Heart right ventricle (tissue), 16 donors: ENCODE measurements around the gene OBP2B. TPM values are rescaled to one million over a fixed set of nuclear protein-coding genes. Genes with fewer than 3 reads are reported as not detected.

Experiments
- ATAC-seq, 8 donors: fragments of 200-7000 bp; cut with Tn5 transposase; one replicate each; pipeline ENCODE4 v1.9.1; 2020; ENCODE audit warnings: mild to moderate bottlenecking in 8 of 8, moderate library complexity in 8 of 8, moderate number of reproducible peaks in 1 of 8
- DNase-seq, 2 donors: peaks; one replicate each; pipeline ENCODE4 v3.0.0-alpha.2; 2020
- H3K27ac ChIP-seq, 10 donors: fragments of 200-600 bp; sonication (generic) in 2 of 10; one replicate each; pipeline versions ENCODE4 v1.5.0 to v1.8.0; 2020 to 2022; ENCODE audit warnings: mild to moderate bottlenecking in 3 of 10
- H3K27me3 ChIP-seq, 7 donors: fragments of 200-600 bp; one replicate each; pipeline ENCODE4 v1.8.0; 2021 to 2022; ENCODE audit warnings: mild to moderate bottlenecking in 2 of 7
- H3K36me3 ChIP-seq, 9 donors: fragments of 200-600 bp; sonication (generic) in 1 of 9; one replicate each; pipeline versions ENCODE4 v1.5.0 to v1.8.0; 2020 to 2022; ENCODE audit warnings: mild to moderate bottlenecking in 2 of 9
- H3K4me1 ChIP-seq, 9 donors: fragments of 200-600 bp; sonication (generic) in 1 of 9; one replicate each; pipeline versions ENCODE4 v1.5.0 to v1.8.0; 2020 to 2022; ENCODE audit warnings: mild to moderate bottlenecking in 4 of 9
- H3K4me3 ChIP-seq, 10 donors: fragments of 200-600 bp; sonication (generic) in 2 of 10; one replicate each; pipeline versions ENCODE4 v1.5.0 to v1.8.0; 2020 to 2022; ENCODE audit warnings: mild to moderate bottlenecking in 7 of 10, moderate library complexity in 2 of 10
- H3K9me3 ChIP-seq, 11 donors: fragments of 200-600 bp in 10 of 11; sonication (generic) in 2 of 11; one replicate each; pipeline versions ENCODE4 v1.5.0 to v1.8.0; 2013 to 2022; ENCODE audit warnings: mild to moderate bottlenecking in 2 of 11, control low read depth in 1 of 11, moderate library complexity in 1 of 11
- CTCF ChIP-seq, 9 donors: fragments of 200-600 bp; sonication (generic) in 2 of 9; IDR thresholded peaks; one replicate each; pipeline versions ENCODE4 v1.5.0 to v1.8.0; 2021 to 2022; ENCODE audit warnings: antibody characterized with exemption in 9 of 9, mild to moderate bottlenecking in 5 of 9, moderate library complexity in 1 of 9
- WGBS, 2 donors: extraction: QIAGEN DNeasy Blood & Tissue Kit; methylation state at CpG; one replicate each; pipeline ENCODE4 v1.1.7; 2013; ENCODE audit warnings: inconsistent platforms in 1 of 2; 5-methylcytosine and 5-hydroxymethylcytosine counted together
- intact Hi-C, 10 donors: fragments of 100-400 bp; cut with DNase I; formaldehyde crosslinking; loops; one replicate each; pipeline versions ENCODE4 v1.11.1 to v1.14.2; 2022
- polyA plus RNA-seq, 2 donors: library from polyadenylated mRNA; stranded (reverse); fragments of 200-250 nt; gene quantifications; one replicate each; pipeline ENCODE4 v1.2.3, GENCODE V29; 2013
- total RNA-seq, 10 donors: library from RNA; stranded (reverse); fragmentation: NEBNext Ultra II Directional in 3 of 10; extraction: Animal tissue kit (Norgen Biotek cat#: 25700) in 3 of 10; gene quantifications; one replicate each; pipeline versions ENCODE4 v1.2.1 to v1.2.4, GENCODE V29; 2021 to 2023
- donor health status: Arrhythmogenic right ventricular cardiomyopathy.
- donor health status: ischemic (EF 13 %, LVEDD 7.1; RV severe dilation, severe dysfunction).
- donor health status: healthy with polysubstance abuse.
- donor health status: DM: no; HTN: yes; CAD: no.
- donor health status: DM: no; HTN: no; CAD: no.
- donor health status: ischemic (EF 25% LVEDD 6.9; RV normal size, moderate dysfunction).
- donor health status: ischemic (EF 25% LVEDD 5.7; RV mildly dilated, moderate dysfunction).
- donor health status: healthy.
- donor health status: DM: yes; HTN: yes; CAD: no.
- donor health status: Ischemic cardiomyopathy.
- donor health status: ischemic (EF 35%, LVEDD 5.7; RV mildly dilated, moderate dysfunction).
- donor health status: nonischemic (EF 11% LVEDD 7.7; RV severe dilation, severe dysfunction).
- donor health status: DM: yes; HTN: yes; CAD: no.
- donor health status: PGD.
- donor health status: ischemic (EF 29% LVEDD 5.4; RV normal size, mild dysfunction).
- donor health status: nonischemic (EF 23%, LVEDD 6.1; RV moderate dilation, normal function).

OBP2B gene
- total and polyA plus RNA-seq, 12 donors: 0.75 TPM; not detected in 11

DNA sequence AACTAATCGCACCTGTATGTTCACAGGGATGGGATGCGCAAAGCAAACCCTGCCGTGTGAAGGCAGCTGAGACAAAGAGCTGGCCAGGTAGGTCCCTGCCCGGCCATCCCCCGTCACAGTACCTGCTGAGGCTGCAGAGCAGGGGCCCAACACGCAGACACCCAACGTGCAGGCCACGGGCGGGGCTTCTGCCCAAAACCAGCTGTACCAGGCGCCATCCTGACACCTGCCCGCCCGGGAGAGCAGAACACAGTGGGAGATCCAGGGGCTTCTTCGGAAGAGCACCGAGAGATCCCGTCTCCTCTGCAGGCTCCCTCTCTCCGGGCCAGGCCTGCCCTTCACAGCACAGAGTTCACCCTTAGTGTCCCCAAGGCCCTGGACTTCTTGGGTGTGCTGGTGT, 37.5 kb upstream of the OBP2B start:
- Histone ChIP-seq H3K4me1 (peaks cover 0 to 4% (median 0%) of the 10 kb centered on the region in 9 donors), H3K9me3 (no peaks in the 10 kb centered on the region), H3K27ac (no peak overlapping the region), H3K4me3 (no peak overlapping the region), H3K27me3 (peaks cover 0 to 29% (median 0%) of the 10 kb centered on the region in 7 donors), H3K36me3 (no peaks in the 10 kb centered on the region)
- no peak for DNase-seq
- 84 to 85% methylated on average over 16 of the region's 16 CpGs for WGBS, 2 donors
- no peak for TF ChIP-seq CTCF (IDR thresholded peaks at IDR 0.05)
- ATAC-seq: peak in 1 of 8 donors; percentile 13
- intact Hi-C loops: no loop called here

DNA sequence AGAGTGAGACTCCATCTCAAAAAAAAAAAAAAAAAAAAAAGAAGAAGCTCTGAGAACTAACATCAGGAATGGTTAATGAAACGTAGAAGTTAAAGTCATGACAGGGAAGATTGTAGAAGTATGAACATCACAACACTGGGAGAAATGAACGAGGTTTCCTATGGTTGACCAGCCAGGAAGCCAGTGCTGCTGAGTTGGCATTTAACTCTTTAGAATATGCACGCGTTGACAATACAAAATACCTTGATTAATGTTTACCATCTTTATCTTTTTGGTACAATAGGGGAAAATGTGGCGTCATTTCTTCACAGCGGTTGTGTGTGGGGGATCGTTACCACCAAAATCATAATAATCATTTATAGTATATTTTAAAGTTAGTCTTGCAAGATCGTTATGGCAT, 33.9 kb upstream of the OBP2B start:
- 78 to 79% methylated on average over 8 of the region's 8 CpGs for WGBS, 2 donors
- H3K4me1 ChIP-seq: peaks cover 9 to 19% (median 17%) of the 10 kb centered on the region in 9 donors
- no peak for ATAC-seq

GRCh38 chr9:133242241-133242640, 33.2 kb upstream of the OBP2B start:
- no peak overlapping the region for H3K27ac ChIP-seq
- WGBS, 2 donors: 81% methylated on average over 14 of the region's 14 CpGs
- H3K9me3 ChIP-seq: no peaks in the 10 kb centered on the region
- intact Hi-C loops: no loop called here
- no peaks in the 10 kb centered on the region for H3K36me3 ChIP-seq
- ATAC-seq (no peak), DNase-seq (no peak)
- no peak for TF ChIP-seq CTCF (IDR thresholded peaks at IDR 0.05)
- H3K4me3 ChIP-seq: no peak overlapping the region
- H3K4me1 ChIP-seq: peaks cover 12 to 25% (median 19%) of the 10 kb centered on the region in 9 donors
- peaks cover 0 to 23% (median 0%) of the 10 kb centered on the region in 7 donors for H3K27me3 ChIP-seq

More for the DNA sequence above, 33.9 kb upstream of the OBP2B start:
- Histone ChIP-seq H3K27me3 (peaks cover 0 to 26% (median 0%) of the 10 kb centered on the region in 7 donors), H3K27ac (no peak overlapping the region), H3K9me3 (no peaks in the 10 kb centered on the region), H3K36me3 (no peaks in the 10 kb centered on the region), H3K4me3 (no peak overlapping the region)
- no peak for DNase-seq
- intact Hi-C loops: no loop called here
- no peak for TF ChIP-seq CTCF (IDR thresholded peaks at IDR 0.05)

DNA sequence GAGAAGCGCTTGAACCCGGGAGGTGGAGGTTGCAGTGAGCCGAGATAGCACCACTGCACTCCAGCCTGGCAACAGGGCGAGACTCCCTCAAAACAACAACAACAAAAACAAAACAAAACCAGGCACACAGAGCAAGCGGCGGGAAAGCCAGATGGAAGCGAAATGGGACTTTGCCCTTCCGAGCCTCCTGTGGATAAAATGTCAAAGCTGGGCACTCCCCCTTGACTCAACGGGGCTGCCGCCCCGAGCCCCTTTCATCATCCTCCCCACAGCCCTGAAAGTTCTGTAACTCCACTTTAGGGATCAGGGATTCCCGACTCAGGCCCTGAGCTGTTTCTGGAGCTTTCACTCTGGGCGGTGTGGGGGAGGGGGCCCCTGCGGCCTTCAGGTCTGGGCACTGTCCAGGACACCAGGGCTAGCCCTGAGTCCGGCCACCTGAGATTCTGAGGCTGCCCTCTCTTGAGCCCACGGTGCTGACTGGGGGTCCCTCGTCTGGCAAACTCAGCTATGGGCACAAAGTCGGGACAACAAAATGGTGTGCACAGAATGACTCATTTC, 30.6 kb upstream of the OBP2B start:
- peaks cover 0 to 9% (median 0%) of the 10 kb centered on the region in 7 donors for H3K27me3 ChIP-seq

More for the DNA sequence above, 30.6 kb upstream of the OBP2B start:
- WGBS, 2 donors: 94 to 95% methylated on average over 18 of the region's 18 CpGs
- ATAC-seq (no peak), DNase-seq (no peak)
- TF ChIP-seq CTCF (IDR thresholded peaks at IDR 0.05): no peak
- H3K4me1 ChIP-seq: peaks cover 15 to 39% (median 23%) of the 10 kb centered on the region in 9 donors
- H3K9me3 ChIP-seq: no peaks in the 10 kb centered on the region
- no peaks in the 10 kb centered on the region for H3K36me3 ChIP-seq
- H3K27ac ChIP-seq: peak overlapping the region in 8 of 10 donors; percentile 82 to 96 (median 92)
- H3K4me3 ChIP-seq: peak overlapping the region in 4 of 10 donors; percentile 34 to 47 (median 42)
- intact Hi-C loops: loop anchor here in 1 of 10 donors (5.0 kb wide), 1 partner anchor 52 kb away; no protein-coding TSS in a partner anchor
